Fibroblast of the aortic adventitia (primary cell): ENCODE results near the gene PHF21B. TPM values are rescaled to one million over a fixed set of nuclear protein-coding genes. Genes with fewer than 3 reads are reported as not detected.

ENCODE experiments used
- DNase-seq: peaks from one replicate; pipeline ENCODE4 v3.0.0-alpha.2; 2010; ENCODE audit warnings: low read depth
- H3K4me3 ChIP-seq: 2 replicates; pipeline ENCODE4 v1.5.1; 2011; ENCODE audit warnings: low read depth, mild to moderate bottlenecking, control low read depth, low read length, moderate library complexity
- total RNA-seq: library from RNA; depleted of rRNA; stranded (reverse); fragments of >200 nt; gene quantifications from 2 replicates; pipeline ENCODE4 v1.2.3, GENCODE V29; 2012; ENCODE audit warnings: low replicate concordance
- TF ChIP-seq, protein P1 (sequence below): IDR thresholded peaks from 2 replicates; pipeline ENCODE4 v1.5.1; 2011; ENCODE audit warnings: mild to moderate bottlenecking, low read length, control low read depth, inconsistent platforms; ENCODE audit not compliant: insufficient read depth

PHF21B gene
- total RNA-seq, 1 donor: not detected

DNA sequence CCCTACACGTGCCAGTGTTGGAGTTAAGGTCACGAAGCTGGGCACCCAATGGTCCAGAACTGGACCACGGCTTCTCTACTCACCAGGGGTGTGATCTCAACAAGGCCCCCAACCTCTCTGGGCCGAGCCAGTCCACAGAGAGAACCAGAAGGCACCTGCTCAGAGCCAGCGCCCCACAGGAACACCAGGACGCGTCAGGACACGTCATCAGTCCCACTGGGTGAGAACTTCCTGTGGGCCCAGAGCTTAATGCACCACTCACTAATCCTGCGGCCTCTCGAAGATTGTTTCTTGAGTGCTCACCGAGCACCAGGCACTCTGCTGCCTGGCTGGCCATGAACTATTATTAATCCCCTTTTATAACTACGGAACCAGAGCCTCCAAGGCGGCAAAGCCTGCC is 10.1 kb downstream of the PHF21B start:
- TF ChIP-seq, protein P1, sequence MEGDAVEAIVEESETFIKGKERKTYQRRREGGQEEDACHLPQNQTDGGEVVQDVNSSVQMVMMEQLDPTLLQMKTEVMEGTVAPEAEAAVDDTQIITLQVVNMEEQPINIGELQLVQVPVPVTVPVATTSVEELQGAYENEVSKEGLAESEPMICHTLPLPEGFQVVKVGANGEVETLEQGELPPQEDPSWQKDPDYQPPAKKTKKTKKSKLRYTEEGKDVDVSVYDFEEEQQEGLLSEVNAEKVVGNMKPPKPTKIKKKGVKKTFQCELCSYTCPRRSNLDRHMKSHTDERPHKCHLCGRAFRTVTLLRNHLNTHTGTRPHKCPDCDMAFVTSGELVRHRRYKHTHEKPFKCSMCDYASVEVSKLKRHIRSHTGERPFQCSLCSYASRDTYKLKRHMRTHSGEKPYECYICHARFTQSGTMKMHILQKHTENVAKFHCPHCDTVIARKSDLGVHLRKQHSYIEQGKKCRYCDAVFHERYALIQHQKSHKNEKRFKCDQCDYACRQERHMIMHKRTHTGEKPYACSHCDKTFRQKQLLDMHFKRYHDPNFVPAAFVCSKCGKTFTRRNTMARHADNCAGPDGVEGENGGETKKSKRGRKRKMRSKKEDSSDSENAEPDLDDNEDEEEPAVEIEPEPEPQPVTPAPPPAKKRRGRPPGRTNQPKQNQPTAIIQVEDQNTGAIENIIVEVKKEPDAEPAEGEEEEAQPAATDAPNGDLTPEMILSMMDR: no peak
- H3K4me3 ChIP-seq: no peak overlapping the region
- no peak for DNase-seq

DNA sequence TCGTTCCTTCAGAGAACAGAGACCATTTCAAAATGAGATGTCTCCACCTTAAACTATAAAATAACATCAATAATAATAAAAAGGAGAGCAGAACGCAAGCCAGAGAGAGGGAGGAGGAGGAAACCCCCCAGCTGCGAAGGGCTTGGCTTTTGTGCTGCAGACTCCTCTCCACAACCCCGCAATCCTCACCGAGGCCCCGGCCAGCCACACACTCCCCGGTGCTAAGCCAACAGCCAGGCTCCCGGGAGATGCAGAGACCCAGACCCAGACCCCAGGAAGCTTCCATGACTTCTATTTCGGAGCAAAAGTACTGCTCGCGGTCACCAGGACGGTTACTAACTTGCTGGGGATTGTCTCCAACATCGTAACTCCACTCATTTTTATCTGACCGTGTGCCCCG is 10.6 kb downstream of the PHF21B start:
- DNase-seq: no peak

DNA sequence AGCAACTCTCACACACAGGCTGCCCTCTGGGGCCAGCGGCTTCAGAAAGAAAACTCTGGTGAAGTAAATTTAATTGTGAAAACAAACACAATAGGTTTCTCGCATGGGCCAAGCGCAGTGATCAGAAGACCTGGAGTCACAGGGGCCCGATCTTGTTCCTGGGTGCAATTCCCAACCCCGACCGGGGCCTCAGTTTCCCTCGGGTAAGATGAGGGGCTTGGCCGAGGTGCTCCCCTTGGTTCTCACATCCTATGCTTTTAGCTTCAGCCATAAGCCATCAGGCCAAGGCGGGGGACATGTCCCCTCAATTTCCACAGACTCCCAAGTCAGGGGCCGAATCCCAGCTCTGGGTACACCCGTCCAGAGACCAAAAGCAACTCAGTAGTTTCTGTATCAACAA is 11.5 kb downstream of the PHF21B start:
- DNase-seq: no peak
- no peak overlapping the region for H3K4me3 ChIP-seq
- TF ChIP-seq, protein P1: no peak

More for the DNA sequence above, 10.6 kb downstream of the PHF21B start:
- H3K4me3 ChIP-seq: no peak overlapping the region
- TF ChIP-seq, protein P1: no peak

DNA sequence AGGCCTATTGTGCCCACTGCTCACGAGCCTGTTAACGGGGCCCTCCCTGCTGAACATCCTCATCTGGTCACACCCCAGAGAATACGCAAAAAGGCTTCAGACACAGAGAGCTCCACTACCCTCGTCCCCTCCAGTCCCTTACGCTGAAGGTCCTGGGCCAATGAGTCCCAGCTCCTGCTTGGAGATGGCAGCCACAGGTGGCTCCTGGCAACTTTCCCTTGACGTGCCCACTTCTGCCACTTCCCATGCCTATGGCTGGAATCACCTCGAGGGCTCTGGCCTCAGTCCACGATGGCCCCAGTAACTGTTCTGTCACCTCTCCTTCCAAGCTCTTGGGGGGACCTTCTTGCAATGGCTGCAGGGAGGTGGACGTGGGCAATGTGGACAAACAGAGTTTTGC is 12.7 kb downstream of the PHF21B start:
- no peak for DNase-seq
- TF ChIP-seq, protein P1: no peak
- H3K4me3 ChIP-seq: no peak overlapping the region

DNA sequence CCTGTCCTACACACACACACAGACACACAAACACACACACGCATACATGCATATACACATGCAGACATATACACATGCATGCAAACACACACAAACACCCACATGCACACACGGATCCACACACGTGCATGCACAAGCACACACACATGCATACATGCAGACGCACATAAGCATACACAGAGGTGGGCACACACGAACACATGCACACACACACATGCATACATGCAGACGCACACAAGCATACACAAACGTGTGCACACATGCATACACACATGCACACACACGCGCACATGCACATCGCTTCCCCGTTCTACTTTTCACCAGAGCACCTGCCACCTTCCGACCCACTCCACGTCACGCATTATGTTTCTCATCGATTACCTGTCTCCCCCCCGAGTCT is 13.2 kb downstream of the PHF21B start:
- TF ChIP-seq, protein P1: no peak
- H3K4me3 ChIP-seq: no peak overlapping the region
- no peak for DNase-seq

DNA sequence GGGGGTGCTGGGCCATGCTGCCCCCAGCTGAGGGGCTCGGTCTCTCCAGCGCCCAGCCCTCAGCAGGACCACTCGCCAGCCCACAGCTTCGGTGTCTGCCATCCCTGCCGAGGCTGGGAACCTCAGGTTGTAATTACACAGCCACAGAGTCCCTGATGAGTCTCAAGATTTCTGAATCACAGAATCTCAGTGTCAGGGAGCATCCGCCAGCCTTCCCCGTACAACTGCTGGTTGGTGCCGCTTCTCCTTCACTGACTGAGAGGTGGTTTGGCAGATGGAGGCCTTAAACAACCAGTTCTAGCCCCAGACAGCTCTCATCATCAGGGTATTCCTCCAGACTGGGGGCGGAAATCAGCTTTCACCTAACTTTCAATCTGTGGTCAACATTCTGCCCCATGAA is 13.7 kb downstream of the PHF21B start:
- TF ChIP-seq, protein P1: no peak
- no peak for DNase-seq
- H3K4me3 ChIP-seq: no peak overlapping the region

DNA sequence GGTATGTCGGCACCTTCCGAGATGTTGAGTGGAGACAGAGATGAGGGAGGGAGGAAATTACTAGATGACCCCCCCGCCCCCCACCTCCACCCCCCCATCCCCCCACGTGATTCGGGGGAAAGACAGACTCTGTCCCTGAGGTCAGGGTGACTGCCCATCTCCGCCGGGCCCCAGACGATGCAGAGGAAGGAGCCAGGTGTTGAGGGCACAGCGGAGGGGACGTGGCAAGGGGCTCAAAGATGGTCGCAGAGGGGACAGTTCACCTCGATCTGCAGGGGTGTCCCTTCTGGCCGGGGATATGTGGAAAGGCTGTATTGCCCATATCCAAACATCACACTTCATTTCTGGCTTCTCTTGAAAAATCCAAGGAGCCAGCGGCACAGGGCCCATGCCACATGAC is 14.1 kb downstream of the PHF21B start:
- H3K4me3 ChIP-seq: no peak overlapping the region
- TF ChIP-seq, protein P1: no peak
- DNase-seq: no peak
